Cardiac muscle cell (in vitro differentiated cells and primary cell): Measurements from ENCODE around the gene HIVEP2. TPM values are rescaled to one million over a fixed set of nuclear protein-coding genes. Genes with fewer than 3 reads are reported as not detected.

Experiments
- DNase-seq, 2 donors: peaks; one replicate each; pipeline versions ENCODE4 v3.0.0 to v3.0.0-alpha.2; 2010 to 2017; ENCODE audit warnings: low read depth in 1 of 2, low spot score in 1 of 2
- H3K27ac ChIP-seq: fragments of 200-600 bp; sonication (generic); 2 replicates; pipeline ENCODE4 v1.5.1; 2016
- H3K27me3 ChIP-seq: fragments of 200-600 bp; sonication (generic); 2 replicates; pipeline ENCODE4 v1.6.0; 2016; ENCODE audit warnings: control low read depth
- H3K36me3 ChIP-seq: fragments of 200-600 bp; sonication (generic); 2 replicates; pipeline ENCODE4 v1.5.1; 2016; ENCODE audit warnings: control low read depth
- H3K4me1 ChIP-seq: fragments of 200-600 bp; sonication (generic); 2 replicates; pipeline ENCODE4 v1.8.1; 2017; ENCODE audit warnings: low read depth, mild to moderate bottlenecking, mixed run types
- H3K4me3 ChIP-seq: fragments of 200-600 bp; sonication (generic); 2 replicates; pipeline ENCODE4 v1.5.1; 2016; ENCODE audit warnings: mild to moderate bottlenecking
- H3K9me3 ChIP-seq: fragments of 200-600 bp; sonication (generic); 2 replicates; pipeline ENCODE4 v1.5.1; 2017; ENCODE audit warnings: low read depth, mild to moderate bottlenecking, control low read depth
- polyA plus RNA-seq: library from polyadenylated mRNA; unstranded; fragments of >200 nt; fragmentation: Nextera tagmentation; extraction: Ambion mirVana; gene quantifications from 2 replicates; pipeline ENCODE4 v1.2.1, GENCODE V29; 2016
- total RNA-seq: library from RNA; depleted of rRNA; stranded (reverse); fragments of >200 nt; gene quantifications from 2 replicates; pipeline ENCODE4 v1.2.3, GENCODE V29; 2016
- TF ChIP-seq, protein P1 (sequence below): IDR thresholded peaks from 2 replicates; pipeline ENCODE4 v1.5.1; 2012; ENCODE audit warnings: low read depth, mild to moderate bottlenecking, low read length

HIVEP2 gene
- total and polyA plus RNA-seq, 2 experiments from 2014 or later: 3.6 to 18.0 TPM

- TF ChIP-seq, protein P1, sequence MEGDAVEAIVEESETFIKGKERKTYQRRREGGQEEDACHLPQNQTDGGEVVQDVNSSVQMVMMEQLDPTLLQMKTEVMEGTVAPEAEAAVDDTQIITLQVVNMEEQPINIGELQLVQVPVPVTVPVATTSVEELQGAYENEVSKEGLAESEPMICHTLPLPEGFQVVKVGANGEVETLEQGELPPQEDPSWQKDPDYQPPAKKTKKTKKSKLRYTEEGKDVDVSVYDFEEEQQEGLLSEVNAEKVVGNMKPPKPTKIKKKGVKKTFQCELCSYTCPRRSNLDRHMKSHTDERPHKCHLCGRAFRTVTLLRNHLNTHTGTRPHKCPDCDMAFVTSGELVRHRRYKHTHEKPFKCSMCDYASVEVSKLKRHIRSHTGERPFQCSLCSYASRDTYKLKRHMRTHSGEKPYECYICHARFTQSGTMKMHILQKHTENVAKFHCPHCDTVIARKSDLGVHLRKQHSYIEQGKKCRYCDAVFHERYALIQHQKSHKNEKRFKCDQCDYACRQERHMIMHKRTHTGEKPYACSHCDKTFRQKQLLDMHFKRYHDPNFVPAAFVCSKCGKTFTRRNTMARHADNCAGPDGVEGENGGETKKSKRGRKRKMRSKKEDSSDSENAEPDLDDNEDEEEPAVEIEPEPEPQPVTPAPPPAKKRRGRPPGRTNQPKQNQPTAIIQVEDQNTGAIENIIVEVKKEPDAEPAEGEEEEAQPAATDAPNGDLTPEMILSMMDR: no peak
- Histone ChIP-seq H3K27me3 (no peaks in the 10 kb centered on the region), H3K36me3 (no peaks in the 10 kb centered on the region), H3K4me1 (peaks cover 4% of the 10 kb centered on the region), H3K9me3 (no peaks in the 10 kb centered on the region), H3K27ac (no peak overlapping the region), H3K4me3 (no peak overlapping the region)
- no peak for DNase-seq
Measured at GRCh38 chr6:142783499-142783898, 161.5 kb downstream of the HIVEP2 start.

DNA sequence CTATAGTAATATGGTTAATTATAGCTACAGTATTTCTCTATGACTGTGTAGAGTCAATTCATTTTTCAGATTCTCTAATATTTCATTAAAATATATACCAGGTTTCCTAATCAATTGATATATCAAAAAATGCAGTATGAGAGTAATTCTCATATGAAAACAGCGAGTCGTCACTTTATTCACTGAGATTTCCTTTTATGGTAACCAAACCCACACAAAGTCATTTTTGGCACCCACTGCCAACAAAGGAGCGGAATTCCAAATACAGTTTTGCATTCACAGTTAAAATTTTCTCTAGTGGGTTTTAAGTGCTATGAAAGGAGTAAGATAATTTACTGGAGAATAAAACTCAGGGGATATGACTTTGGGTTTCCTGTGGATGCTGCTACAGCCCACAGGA lies 163.8 kb downstream of the HIVEP2 start:
- H3K27me3 ChIP-seq: no peaks in the 10 kb centered on the region
- H3K9me3 ChIP-seq: no peaks in the 10 kb centered on the region
- peak in 1 of 2 donors; percentile 24 for DNase-seq
- TF ChIP-seq, protein P1: no peak
- H3K27ac ChIP-seq: no peak overlapping the region
- peaks cover 4% of the 10 kb centered on the region for H3K4me1 ChIP-seq
- no peaks in the 10 kb centered on the region for H3K36me3 ChIP-seq
- H3K4me3 ChIP-seq: no peak overlapping the region

- Histone ChIP-seq H3K27me3 (no peaks in the 10 kb centered on the region), H3K27ac (no peak overlapping the region), H3K9me3 (no peaks in the 10 kb centered on the region), H3K4me3 (no peak overlapping the region), H3K36me3 (peaks cover 17% of the 10 kb centered on the region), H3K4me1 (no peaks in the 10 kb centered on the region)
- TF ChIP-seq, protein P1: no peak
- no peak for DNase-seq
Measured at GRCh38 chr6:142773859-142774648, 170.9 kb downstream of the HIVEP2 start.

GRCh38 chr6:142773324-142773723 lies 171.7 kb downstream of the HIVEP2 start:
- peaks cover 17% of the 10 kb centered on the region for H3K36me3 ChIP-seq
- H3K4me1 ChIP-seq: no peaks in the 10 kb centered on the region
- DNase-seq: no peak

DNA sequence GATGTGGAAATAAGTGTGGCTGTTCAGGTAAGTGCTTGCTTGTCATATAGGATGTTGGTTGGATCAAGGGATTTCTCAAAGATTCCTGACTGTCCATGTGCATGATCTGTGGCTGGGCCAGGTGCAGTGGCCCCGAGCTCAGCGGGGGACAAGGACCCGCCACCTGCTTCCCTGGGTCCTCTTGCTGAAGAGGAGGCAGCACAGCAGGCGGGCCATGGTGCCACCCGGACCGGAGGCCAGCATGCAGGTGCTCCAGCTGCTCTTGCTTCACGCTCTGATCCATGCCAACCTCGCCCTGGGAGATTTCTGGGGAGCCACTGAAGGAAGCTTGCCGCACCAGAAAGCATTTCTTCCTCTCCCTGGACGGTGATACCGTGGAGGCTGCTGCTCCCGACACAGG lies 173.8 kb downstream of the HIVEP2 start:
- TF ChIP-seq, protein P1: no peak
- DNase-seq: no peak
- Histone ChIP-seq H3K36me3 (peaks cover 26% of the 10 kb centered on the region), H3K4me3 (no peak overlapping the region), H3K4me1 (no peaks in the 10 kb centered on the region), H3K27me3 (no peaks in the 10 kb centered on the region), H3K9me3 (no peaks in the 10 kb centered on the region), H3K27ac (no peak overlapping the region)

More at GRCh38 chr6:142773324-142773723, 171.7 kb downstream of the HIVEP2 start:
- Histone ChIP-seq H3K27ac (no peak overlapping the region), H3K4me3 (no peak overlapping the region), H3K9me3 (no peaks in the 10 kb centered on the region), H3K27me3 (no peaks in the 10 kb centered on the region)
- TF ChIP-seq, protein P1: no peak
